A673 (cell line): ENCODE measurements around the gene DGKH.

Experiments
- CTCF ChIP-seq: fragments of 300-800, 200-600 bp; sonication (generic); conservative IDR thresholded peaks from 2 replicates; pipeline ENCODE4 v1.5.1; 2017; ENCODE audit warnings: low read depth, mild to moderate bottlenecking, antibody characterized with exemption, low read length, moderate library complexity, mixed read lengths
- EZH2 ChIP-seq: fragments of 200-600 bp; sonication (generic); IDR thresholded peaks from 2 replicates; pipeline ENCODE4 v1.6.1; 2017; ENCODE audit warnings: borderline replicate concordance, low read depth, mild to moderate bottlenecking, mixed read lengths, antibody characterized with exemption, low read length; ENCODE audit not compliant: poor library complexity, severe bottlenecking

GRCh38 chr13:42170029-42170428 lies 121.6 kb downstream of the DGKH start:
- TF ChIP-seq CTCF: no peak
- TF ChIP-seq EZH2: no peak
